Gastroesophageal sphincter (tissue), 4 donors: ENCODE results near the gene DDIT4. TPM values are rescaled to one million over a fixed set of nuclear protein-coding genes. Genes with fewer than 3 reads are reported as not detected.

ENCODE experiments used
- ATAC-seq: fragments of 150-250 bp; one replicate; pipeline ENCODE4 v1.9.1; 2016; ENCODE audit warnings: mild to moderate bottlenecking, moderate library complexity
- H3K27ac ChIP-seq, 4 donors: fragments of 200-600 bp; sonication (generic) in 3 of 4; 1 replicate in 3 of 4; 2 replicates in 1 of 4; pipeline ENCODE4 v1.5.1; 2016 to 2019
- H3K27me3 ChIP-seq: fragments of 200-600 bp; sonication (generic); one replicate; pipeline ENCODE4 v1.5.1; 2019
- H3K36me3 ChIP-seq, 2 donors: fragments of 200-600 bp; sonication (generic); one replicate each; pipeline ENCODE4 v1.5.1; 2019; ENCODE audit warnings: control low read depth in 1 of 2
- H3K4me1 ChIP-seq, 3 donors: fragments of 200-600 bp; sonication (generic); 1 replicate in 2 of 3; 2 replicates in 1 of 3; pipeline ENCODE4 v1.5.1; 2016 to 2019; ENCODE audit warnings: control low read depth in 2 of 3
- H3K4me3 ChIP-seq, 2 donors: fragments of 200-600 bp; sonication (generic); one replicate each; pipeline ENCODE4 v1.5.1; 2019; ENCODE audit warnings: mild to moderate bottlenecking in 1 of 2, moderate library complexity in 1 of 2
- H3K9me3 ChIP-seq, 3 donors: fragments of 200-600 bp; sonication (generic); one replicate each; pipeline ENCODE4 v1.5.1; 2017 to 2019; ENCODE audit warnings: control low read depth in 2 of 3
- CTCF ChIP-seq, 4 experiments: fragments of 200-600 bp in 2 of 4; fragments of 450-650 bp in 2 of 4; sonication (generic) in 1 of 4; IDR thresholded peaks; one replicate each; pipeline ENCODE4 v1.5.1; 2017 to 2019; ENCODE audit warnings: antibody characterized with exemption in 4 of 4, mild to moderate bottlenecking in 2 of 4, moderate library complexity in 2 of 4
- EP300 ChIP-seq: sonication (generic); formaldehyde crosslinking; IDR thresholded peaks from one replicate; pipeline ENCODE4 v1.6.1; 2017; ENCODE audit warnings: antibody characterized with exemption, mild to moderate bottlenecking
- POLR2A ChIP-seq, 2 donors: fragments of 450-650 bp; IDR thresholded peaks; one replicate each; pipeline ENCODE4 v1.6.1; 2017; ENCODE audit warnings: antibody characterized with exemption in 2 of 2, mild to moderate bottlenecking in 2 of 2, moderate library complexity in 1 of 2
- POLR2AphosphoS5 ChIP-seq: sonication (generic); formaldehyde crosslinking; IDR thresholded peaks from one replicate; pipeline ENCODE4 v1.6.1; 2017; ENCODE audit warnings: antibody characterized with exemption
- WGBS, 2 donors: methylation state at CpG; one replicate each; pipeline ENCODE4 v1.1.5; 2018; ENCODE audit warnings: low coverage in 1 of 2; 5-methylcytosine and 5-hydroxymethylcytosine counted together
- total RNA-seq, 4 donors: library from RNA; depleted of rRNA; stranded (reverse); fragments of >200 nt; gene quantifications; one replicate each; pipeline ENCODE4 v1.1.0, GENCODE V29; 2016

Gene DDIT4
- total RNA-seq, 4 donors from 2014 or later: 129 to 189 (median 133) TPM

GRCh38 chr10:72314263-72314662 is 40.5 kb downstream of the DDIT4 start:
- no peaks in the 10 kb centered on the region for H3K36me3 ChIP-seq
- no peaks in the 10 kb centered on the region for H3K9me3 ChIP-seq
- H3K27me3 ChIP-seq: no peaks in the 10 kb centered on the region
- no peak for TF ChIP-seq CTCF (IDR thresholded peaks at IDR 0.05)
- no peak for TF ChIP-seq EP300
- TF ChIP-seq POLR2A (IDR thresholded peaks at IDR 0.05): no peak
- no peak for TF ChIP-seq POLR2AphosphoS5
- ATAC-seq: no peak
- 100% methylated on average over 1 to 3 of the region's 7 CpGs for WGBS, 2 donors
- H3K27ac ChIP-seq: no peak overlapping the region
- peaks cover 14 to 68% (median 44%) of the 10 kb centered on the region in 3 donors for H3K4me1 ChIP-seq
- H3K4me3 ChIP-seq: no peak overlapping the region

DNA sequence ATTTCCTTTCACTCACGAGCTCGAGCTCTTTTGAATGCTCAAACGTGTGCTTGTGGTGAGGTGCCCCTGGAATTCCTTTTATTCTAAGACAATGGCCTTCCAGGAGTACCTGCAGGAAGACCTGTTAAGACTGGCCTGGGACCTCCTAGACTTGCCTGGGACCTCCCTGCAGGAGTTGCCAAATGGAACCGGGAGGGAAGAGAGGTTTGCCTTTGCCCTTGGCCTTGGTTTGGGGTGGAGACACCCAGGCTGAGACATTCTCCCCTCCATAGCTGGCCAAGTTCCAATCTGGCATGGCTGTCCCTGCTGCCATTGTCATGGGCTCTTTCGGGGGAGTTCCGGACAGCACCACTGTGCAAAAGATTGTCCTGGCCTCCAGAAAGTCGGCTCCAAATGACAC is 41.3 kb downstream of the DDIT4 start:
- ATAC-seq: no peak
- H3K36me3 ChIP-seq: no peaks in the 10 kb centered on the region
- H3K27ac ChIP-seq: peak overlapping the region in 3 of 4 donors; percentile 76 to 90 (median 79)
- peaks cover 14 to 68% (median 41%) of the 10 kb centered on the region in 3 donors for H3K4me1 ChIP-seq
- no peaks in the 10 kb centered on the region for H3K27me3 ChIP-seq
- H3K4me3 ChIP-seq: no peak overlapping the region
- TF ChIP-seq POLR2A (IDR thresholded peaks at IDR 0.05): no peak
- no peak for TF ChIP-seq POLR2AphosphoS5
- no peak for TF ChIP-seq CTCF (IDR thresholded peaks at IDR 0.05)
- no peak for TF ChIP-seq EP300
- WGBS, 2 donors: 42 to 80% methylated on average over 2 to 7 of the region's 7 CpGs
- H3K9me3 ChIP-seq: no peaks in the 10 kb centered on the region

GRCh38 chr10:72315611-72316385 is 42.1 kb downstream of the DDIT4 start:
- 0 to 7% methylated on average over 1 of the region's 2 CpGs for WGBS, 2 donors
- Histone ChIP-seq H3K4me1 (peaks cover 14 to 68% (median 41%) of the 10 kb centered on the region in 3 donors), H3K27me3 (no peaks in the 10 kb centered on the region), H3K4me3 (no peak overlapping the region), H3K36me3 (no peaks in the 10 kb centered on the region), H3K9me3 (no peaks in the 10 kb centered on the region), H3K27ac (peak overlapping the region; percentile 57 to 90 (median 78))
- peak; percentile 63 for ATAC-seq
- TF ChIP-seq POLR2AphosphoS5: peak; percentile 87
- no peak for TF ChIP-seq POLR2A (IDR thresholded peaks at IDR 0.05)

DNA sequence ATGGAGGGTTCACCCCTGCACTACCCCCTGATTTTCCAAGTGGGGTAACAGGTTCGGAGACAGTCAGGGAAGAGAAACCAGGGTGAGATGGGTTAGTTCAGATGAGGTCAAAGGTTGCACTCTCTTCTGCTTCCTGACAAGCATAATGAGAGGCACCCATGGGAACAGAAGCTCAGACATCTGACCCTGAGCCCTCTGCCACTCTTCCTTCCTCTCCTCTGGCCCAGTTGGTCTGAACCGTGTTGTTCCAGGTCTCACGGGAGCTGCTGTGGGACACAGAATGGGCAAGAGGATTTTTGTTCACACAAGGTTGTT is 42.6 kb downstream of the DDIT4 start:
- Histone ChIP-seq H3K27me3 (no peaks in the 10 kb centered on the region), H3K36me3 (no peaks in the 10 kb centered on the region), H3K9me3 (no peaks in the 10 kb centered on the region), H3K4me3 (no peak overlapping the region), H3K27ac (peak overlapping the region; percentile 57 to 90 (median 78)), H3K4me1 (peaks cover 14 to 71% (median 47%) of the 10 kb centered on the region in 3 donors)
- TF ChIP-seq EP300 (no peak), POLR2A (IDR thresholded peaks at IDR 0.05) (no peak), CTCF (IDR thresholded peaks at IDR 0.05) (no peak), POLR2AphosphoS5 (no peak)
- ATAC-seq: no peak
- WGBS, 2 donors: 70% methylated on average over 2 of the region's 3 CpGs

DNA sequence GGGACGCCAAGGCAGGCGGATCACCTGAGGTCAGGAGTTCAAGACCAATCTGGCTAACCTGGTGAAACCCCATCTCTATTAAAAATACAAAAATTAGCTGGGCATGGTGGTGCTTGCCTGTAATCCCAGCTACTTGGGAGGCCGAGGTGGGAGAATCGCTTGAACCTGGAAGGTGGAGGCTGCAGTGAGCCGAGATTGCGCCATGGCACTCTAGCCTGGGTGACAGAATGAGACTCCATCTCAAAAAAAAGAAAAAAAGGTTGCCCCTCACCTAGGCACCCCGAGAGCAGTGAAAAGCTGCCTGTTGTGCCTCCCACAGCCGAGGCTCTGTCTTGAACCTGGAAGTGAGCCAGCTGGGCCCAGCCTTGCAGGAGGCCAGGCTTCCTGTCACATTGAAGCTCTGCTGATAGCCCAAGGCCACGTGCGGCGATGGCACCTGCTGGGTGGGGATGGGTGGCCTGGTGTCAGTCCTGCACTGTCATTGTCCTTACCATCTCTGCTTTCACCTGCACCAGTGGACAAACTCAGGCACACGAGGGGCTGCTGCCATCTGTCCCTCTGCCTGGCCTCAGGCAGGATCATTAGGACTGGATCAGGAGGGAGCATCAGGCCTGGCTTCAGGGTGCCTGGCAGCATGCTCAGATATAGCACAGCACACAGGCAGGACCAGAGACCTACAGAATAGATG is 43.2 kb downstream of the DDIT4 start:
- no peak overlapping the region for H3K4me3 ChIP-seq
- H3K9me3 ChIP-seq: no peaks in the 10 kb centered on the region
- H3K4me1 ChIP-seq: peaks cover 14 to 73% (median 47%) of the 10 kb centered on the region in 3 donors
- H3K27ac ChIP-seq: peak overlapping the region; percentile 57 to 90 (median 78)
- H3K36me3 ChIP-seq: no peaks in the 10 kb centered on the region
- H3K27me3 ChIP-seq: no peaks in the 10 kb centered on the region
- TF ChIP-seq POLR2AphosphoS5 (no peak), EP300 (no peak), CTCF (IDR thresholded peaks at IDR 0.05) (no peak), POLR2A (IDR thresholded peaks at IDR 0.05) (no peak)
- no peak for ATAC-seq
- WGBS, 2 donors: 67% methylated on average over 5 of the region's 12 CpGs; no CpG with 5 or more reads in 1 of the 2 donors
